NCI-H1694 (cell line): Measurements from ENCODE around the gene LRRC23.
A peak's percentile ranks its signal among the peaks of the same experiment; 100 is the strongest.
"Not testable (repeated sequence)": the region's sequence is repeated elsewhere in the genome, so short reads cannot be mapped to it uniquely, and the experiment has no call there.

Experiments used
- DNase-seq: peaks from one replicate; lab custom pipeline; 2025; lab: John Stamatoyannopoulos, UW

LRRC23 gene

GRCh38 chr12:6904280-6905276, at the start of gene LRRC23:
TSS of gene LRRC23 (plus strand) at chr12:6904822. CDS start at chr12:6905634, 812 bp downstream.
- DNase-seq: peak; percentile 99

GRCh38 chr12:6855322-6855721, 49.3 kb upstream of the LRRC23 start:
- no peak for DNase-seq

- DNase-seq: no peak
Measured at GRCh38 chr12:6858799-6859198, 45.8 kb upstream of the LRRC23 start.

- DNase-seq: no peak
Measured at GRCh38 chr12:6860116-6860515, 44.5 kb upstream of the LRRC23 start.

- no peak for DNase-seq
Measured at GRCh38 chr12:6860942-6861341, 43.7 kb upstream of the LRRC23 start.

- DNase-seq: no peak
Measured at GRCh38 chr12:6861391-6861790, 43.2 kb upstream of the LRRC23 start.

GRCh38 chr12:6863033-6863432, 41.6 kb upstream of the LRRC23 start:
- no peak for DNase-seq

GRCh38 chr12:6863586-6864321, 40.9 kb upstream of the LRRC23 start:
- no peak for DNase-seq

- DNase-seq: not testable (repeated sequence)
Measured at GRCh38 chr12:6865307-6865706, 39.3 kb upstream of the LRRC23 start.

GRCh38 chr12:6866163-6866919, 38.3 kb upstream of the LRRC23 start:
- DNase-seq: no peak

- DNase-seq: no peak
Measured at GRCh38 chr12:6866920-6867412, 37.7 kb upstream of the LRRC23 start.

GRCh38 chr12:6867413-6868210, 37.0 kb upstream of the LRRC23 start, which contains the start of gene TPI1:
TSS of gene TPI1 (plus strand) at chr12:6867531. CDS start at chr12:6867567, 36 bp downstream.
- peak; percentile 75 for DNase-seq

GRCh38 chr12:6868211-6869048, 36.2 kb upstream of the LRRC23 start:
- no peak for DNase-seq

- DNase-seq: peak; percentile 94
Measured at GRCh38 chr12:6869049-6870021, 35.3 kb upstream of the LRRC23 start.

- DNase-seq: not testable (repeated sequence)
Measured at GRCh38 chr12:6870304-6870703, 34.3 kb upstream of the LRRC23 start.

- no peak for DNase-seq
Measured at GRCh38 chr12:6871052-6871957, 33.3 kb upstream of the LRRC23 start.
